Activated CD8-positive, alpha-beta memory T cell treated with anti-CD3 and anti-CD28 coated beads, Interleukin-2, amount 50 U/mL, for 1 hour (primary cell): ENCODE data around the gene MAP4K3.
"Not testable (repeated sequence)": the region's sequence is repeated elsewhere in the genome, so short reads cannot be mapped to it uniquely, and the experiment has no call there.

Experiments
- DNase-seq: peaks from one replicate; pipeline ENCODE4 v3.0.0-alpha.2; 2020; ENCODE audit errors: extremely low read depth

The MAP4K3 gene

DNA sequence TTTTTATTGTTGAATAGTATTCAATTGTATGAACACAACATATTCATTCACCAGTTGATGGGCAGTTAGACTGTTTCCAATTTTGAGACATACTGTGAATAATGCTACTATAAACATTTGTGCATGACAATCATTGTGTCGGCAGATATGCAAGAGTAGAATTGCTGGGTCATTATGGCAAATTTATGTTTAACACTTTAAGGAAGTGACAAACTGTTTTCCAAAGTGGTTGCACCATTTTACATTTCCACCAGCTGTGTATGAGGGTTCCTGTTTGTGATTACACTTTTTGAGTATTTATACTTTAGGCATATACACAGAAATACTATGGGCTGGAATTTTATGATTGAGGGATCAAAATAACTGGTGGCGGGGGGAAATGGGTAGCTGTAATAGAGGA is 61.2 kb downstream of the MAP4K3 start:
- DNase-seq, result no peak

DNA sequence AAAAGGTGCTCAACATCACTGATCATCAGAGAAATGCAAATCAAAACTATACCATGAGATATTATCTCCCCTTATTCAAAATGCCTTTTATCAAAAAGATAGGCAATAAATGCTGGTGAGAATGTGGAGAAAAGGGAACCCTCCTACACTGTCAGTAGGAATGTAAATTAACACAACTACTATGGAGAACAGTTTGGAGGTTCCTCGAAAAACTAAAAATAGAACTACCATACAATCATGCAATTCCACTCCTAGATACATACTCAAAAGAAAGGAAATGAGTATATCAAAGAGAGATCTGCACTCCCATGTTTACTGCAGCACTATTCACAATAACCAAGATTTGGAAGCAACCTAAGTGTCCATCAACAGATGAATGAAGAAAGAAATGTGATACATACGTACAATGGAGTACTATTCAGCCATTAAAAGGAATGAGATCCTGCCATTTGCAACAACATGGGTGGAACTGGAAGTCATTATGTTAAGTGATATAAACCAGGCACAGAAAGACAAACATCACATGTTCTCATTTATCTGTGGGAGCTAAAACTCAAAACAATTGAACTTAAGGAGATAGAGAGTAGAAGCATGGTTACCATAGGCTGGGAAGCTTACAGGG is 63.8 kb downstream of the MAP4K3 start:
- no peak for DNase-seq

DNA sequence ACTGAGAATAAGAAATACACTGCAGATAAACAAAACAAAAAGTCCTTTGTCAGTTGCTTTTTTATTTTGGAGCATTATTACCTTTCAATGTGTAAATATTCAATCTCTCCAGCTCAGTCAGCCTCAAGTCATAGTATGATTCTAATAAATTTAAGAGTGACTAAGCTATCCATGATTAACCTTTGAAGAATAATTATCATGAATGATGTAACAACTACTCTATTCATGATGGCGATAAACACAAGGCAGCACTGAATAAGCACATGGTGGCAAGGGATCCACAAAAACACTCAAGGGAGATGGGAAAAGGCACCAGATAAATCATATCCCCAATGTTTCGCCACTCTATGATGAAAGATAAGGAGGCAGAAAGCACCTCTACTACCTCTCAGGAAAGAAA is 67.0 kb downstream of the MAP4K3 start:
- no peak for DNase-seq

DNA sequence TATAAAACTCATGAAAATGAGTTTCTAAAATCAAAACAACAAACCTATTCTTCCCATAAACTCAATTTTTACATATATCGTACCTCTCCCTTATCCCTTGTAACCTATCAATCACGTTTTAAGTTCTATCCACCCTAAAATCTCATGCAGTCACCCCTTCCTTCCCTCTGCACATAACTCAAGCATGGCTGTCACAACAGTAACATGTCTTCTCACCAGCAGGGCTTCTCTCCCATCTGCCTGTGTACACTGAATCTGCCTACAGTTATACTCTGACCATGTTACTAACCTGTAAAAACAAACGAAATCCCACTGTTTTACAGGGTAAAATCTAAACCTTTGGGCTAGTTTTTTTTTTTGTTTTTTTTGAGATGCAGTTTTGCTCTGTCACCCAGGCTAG is 68.2 kb downstream of the MAP4K3 start:
- no peak for DNase-seq

DNA sequence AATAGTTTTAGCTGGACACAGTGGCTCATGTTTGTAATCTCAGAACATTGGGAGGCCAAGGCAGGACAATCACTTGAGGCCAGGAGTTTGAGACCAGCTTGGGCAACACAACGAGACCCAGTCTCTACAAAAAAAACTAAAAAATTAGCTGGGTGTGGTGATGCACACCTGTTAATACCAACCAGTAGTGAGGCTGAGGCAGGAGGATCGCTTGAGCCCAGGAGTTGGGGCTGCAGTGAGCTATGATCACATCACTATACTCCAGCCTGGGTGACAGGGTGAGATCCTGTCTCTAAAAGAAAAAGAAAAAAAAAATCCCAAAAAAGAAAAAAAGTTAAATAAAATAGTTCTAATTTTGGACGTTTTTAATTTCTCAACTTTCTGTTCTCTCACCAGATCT is 68.7 kb downstream of the MAP4K3 start:
- DNase-seq, result no peak

DNA sequence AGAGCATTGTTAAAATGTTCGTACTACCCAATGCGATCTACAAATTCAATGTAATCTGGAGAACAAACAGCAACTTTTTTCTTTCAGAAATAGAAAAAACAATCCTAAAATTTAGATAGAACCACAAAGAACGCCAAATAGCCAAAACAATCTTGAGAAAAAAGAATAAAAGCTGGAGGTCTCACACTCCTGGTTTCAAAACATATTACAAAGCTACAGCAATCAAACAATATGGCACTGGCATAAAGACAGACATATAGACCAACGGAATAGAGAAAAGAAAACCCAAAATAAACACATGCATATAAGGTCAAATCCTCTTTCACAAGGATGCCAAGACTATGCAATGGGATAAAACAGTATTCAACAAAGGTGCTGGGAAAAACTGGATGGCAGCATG is 74.5 kb downstream of the MAP4K3 start:
- no peak for DNase-seq

DNA sequence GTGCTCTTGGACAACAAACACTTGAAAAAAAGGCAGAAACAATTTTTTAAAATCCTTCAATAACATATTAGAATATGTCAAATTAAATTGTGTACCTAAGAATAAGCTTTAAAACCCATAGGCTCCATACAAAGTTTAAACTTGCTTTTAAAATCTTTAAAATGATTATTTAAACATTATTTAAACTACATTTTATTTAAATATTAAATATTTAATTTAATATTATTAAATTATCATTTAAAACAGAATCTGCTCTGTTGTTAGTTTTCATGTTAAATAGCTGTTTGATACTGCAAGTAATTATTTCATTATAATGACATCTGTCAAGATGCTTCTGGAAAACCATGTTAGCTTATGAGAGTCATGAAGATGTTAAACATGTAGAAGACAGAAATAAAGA is 75.6 kb downstream of the MAP4K3 start:
- no peak for DNase-seq

DNA sequence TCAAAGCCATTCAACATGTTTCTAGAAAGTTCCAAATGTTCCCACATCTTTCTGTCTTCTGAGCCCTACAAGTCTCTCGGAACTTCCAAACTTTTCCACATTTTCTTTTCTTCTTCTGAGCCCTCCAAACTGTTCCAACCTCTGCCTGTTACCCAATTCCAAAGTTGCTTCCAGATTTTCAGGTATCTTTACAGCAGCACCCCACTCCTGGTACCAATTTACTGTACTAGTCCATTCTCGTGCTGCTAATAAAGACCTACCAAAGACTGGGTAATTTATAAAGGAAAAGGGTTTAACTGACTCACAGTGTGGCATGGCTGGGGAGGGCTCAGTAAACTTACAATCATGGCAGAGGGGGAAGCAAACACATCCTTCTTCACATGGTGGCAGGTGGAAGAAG is 76.7 kb downstream of the MAP4K3 start:
- DNase-seq, result not testable (repeated sequence)

DNA sequence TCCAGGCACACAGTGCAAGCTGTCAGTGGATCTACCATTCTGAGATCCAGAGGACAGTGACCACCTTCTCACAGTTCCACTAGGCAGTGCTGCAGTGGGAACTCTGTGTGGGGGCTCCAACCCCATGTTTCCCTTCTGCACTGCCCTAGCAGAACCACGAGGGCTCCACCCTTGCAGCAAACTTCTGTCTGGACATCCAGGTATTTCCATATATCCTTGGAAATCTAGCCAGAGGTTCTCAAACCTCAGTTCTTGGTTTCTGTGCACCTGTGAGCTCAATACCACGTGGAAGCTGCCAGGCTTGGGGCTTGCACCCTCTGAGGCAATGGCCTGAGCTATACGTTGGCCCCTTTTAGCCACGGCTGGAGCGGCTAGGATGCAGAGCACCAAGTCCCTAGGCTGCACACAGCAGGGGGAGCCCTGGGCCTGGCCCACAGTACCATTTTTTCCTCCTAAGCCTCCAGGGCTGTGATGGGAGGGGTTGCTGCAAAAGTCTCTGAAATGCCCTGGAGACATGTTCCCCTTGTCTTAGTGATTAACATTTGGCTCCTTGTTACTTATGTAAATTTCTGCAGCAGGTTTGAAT is 77.5 kb downstream of the MAP4K3 start:
- DNase-seq, result no peak

DNA sequence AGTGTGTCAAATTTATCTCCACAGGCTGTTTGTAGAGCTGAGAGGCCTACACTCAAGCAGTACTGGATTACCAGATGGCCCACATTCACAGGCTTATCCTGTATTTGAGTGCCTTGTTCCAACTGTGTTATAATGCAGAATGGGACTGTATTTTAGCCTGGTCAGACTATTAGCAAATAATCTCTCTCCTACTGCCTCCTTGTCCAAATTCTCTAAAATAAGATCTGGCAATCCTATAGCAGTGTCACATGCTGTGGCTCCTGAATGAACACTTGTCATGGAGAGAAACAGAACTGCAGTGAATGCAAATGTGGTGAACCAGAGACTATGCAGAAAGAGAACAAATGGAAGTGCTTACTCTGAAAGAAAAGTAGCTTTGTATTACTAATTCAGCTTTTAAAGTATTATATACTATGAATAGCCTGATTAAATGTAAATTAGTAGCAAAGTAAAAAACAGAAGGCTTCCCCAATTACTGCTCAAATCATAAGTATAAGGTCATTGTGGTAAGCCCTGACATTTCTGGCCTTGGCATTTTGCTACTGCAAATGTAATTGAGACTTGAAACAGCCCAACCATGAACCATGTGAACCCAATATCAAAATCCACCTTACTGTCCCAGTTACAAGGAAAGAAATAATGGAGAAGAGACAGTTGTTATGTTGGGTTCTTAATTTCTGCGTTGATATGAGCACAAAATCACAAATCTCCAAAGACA is 80.0 kb downstream of the MAP4K3 start:
- no peak for DNase-seq

DNA sequence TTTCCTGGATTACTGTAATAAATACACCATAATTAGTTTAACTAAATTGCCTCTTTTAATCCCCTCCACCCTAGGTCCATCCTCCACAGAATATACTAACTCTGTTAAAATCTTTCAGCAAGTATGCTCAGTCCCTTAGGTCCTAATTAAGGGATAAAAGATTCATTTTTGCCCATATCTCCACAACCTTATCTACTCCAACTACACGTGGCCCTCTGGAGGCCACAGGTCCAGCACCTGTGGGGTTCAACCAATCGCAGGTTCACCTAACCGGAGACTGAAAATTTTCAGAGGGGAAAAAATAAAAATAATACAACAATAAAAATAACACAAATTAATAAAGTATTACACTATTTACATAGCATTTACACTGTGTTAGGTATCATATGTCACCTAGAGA is 86.4 kb downstream of the MAP4K3 start:
- no peak for DNase-seq

DNA sequence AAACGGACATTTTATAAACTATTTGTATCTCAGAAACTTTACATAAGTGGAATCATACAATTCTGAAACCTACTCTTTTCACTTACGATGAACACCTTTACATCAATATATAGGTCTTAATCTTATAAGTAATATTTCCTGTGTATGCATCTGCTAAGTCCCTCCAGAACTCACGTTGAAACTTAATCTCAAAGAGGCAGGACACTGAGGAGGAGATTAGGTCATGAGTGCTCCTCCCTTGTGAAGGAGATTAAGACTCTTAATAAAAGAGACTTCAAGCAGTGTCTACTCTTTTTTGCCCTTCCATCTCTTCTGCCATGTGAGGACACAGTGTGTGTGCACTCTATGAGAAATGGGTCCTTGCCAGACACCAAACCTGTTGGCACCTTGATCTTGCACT is 98.6 kb downstream of the MAP4K3 start:
- DNase-seq, result no peak

DNA sequence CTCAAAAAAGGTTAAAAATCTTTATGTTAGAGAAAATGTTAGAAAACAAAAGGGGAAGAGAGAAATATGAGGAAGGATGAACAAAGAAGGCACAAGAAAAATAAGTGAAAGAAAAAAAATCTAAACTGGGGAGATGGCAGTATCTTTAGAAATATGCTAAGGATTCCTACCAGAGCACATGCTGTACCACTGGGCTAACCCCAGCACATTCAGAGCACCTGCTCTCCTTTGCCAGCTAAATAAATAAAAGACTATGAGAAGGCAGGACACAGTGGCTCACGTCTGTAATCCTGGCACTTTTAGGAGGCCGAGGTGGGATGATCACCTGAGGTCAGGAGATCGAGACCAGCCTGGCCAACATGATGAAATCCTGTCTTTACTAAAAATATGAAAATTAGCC is 101.2 kb downstream of the MAP4K3 start:
- DNase-seq, result no peak

DNA sequence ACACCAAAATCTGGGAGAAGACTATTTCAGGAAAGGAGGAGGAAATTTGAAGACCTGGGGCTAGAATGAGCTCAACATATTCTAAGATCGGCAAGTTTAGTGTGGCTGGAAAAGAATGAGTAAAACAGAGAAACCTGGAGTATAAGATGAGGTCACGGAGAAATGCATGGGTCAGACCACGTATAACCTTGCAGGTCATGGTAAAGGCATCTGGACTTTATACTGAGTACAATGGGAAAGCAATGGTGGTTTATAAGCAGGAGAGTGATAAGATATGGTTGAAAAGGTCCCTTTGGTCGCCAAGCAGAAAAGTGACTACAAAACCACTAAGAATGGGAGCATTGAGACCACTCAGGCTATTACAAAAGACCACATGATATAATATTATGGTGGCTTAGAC is 102.1 kb downstream of the MAP4K3 start:
- no peak for DNase-seq

DNA sequence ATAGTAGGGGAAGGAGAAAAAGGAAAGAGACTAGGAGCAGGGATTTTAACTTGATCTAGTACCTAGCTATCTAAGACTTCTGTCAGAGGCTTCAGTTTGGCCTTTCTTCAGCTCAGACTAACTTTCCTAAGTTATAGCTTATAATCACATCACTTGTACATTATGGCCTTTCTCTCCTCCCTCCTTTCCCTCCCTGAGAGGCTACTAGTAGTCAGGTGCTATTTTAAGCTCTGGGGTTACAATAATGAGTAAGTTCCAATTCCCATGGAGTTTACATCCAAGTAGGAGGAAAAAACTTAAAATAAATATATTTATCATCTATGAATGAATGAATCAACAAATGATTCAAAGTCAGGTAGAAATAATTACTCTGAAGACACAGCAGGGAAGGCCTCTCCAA is 102.6 kb downstream of the MAP4K3 start:
- no peak for DNase-seq

DNA sequence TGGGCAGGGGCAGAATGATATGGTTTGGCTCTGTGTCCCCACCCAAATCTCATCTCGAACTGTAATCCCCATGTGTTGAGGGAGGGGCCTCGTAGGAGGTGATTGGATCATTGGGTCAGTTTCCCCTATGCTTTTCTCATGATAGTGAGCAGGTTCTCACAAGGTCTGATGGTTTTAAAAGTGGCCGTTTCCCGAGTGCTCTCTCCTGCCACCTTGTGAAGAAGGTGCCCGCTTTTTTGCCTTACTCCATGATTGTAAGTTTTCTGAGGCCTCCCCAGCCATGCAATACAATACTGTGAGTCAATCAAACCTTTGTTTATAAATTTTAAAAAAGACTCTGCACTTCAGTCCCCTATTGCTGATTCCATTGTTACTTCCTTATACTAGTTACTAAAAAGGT is 110.4 kb downstream of the MAP4K3 start:
- no peak for DNase-seq

DNA sequence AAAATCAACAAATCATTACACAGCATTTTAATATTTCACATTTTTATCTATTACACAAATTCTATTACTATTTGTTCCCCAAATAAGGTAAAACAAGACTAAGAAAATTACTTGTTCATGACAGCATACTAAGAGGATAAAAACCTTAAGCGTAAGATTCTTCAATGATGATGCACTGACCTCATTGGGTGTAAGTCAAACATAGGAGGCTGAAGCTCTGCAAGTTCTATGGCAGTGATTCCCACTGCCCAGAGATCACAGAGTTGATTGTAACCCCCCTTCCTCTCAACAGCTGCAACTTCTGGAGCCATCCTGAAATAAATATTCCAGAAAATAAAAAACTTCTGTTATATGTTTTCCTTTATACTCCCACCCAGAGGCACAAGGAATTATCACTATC is 111.1 kb downstream of the MAP4K3 start:
- no peak for DNase-seq

DNA sequence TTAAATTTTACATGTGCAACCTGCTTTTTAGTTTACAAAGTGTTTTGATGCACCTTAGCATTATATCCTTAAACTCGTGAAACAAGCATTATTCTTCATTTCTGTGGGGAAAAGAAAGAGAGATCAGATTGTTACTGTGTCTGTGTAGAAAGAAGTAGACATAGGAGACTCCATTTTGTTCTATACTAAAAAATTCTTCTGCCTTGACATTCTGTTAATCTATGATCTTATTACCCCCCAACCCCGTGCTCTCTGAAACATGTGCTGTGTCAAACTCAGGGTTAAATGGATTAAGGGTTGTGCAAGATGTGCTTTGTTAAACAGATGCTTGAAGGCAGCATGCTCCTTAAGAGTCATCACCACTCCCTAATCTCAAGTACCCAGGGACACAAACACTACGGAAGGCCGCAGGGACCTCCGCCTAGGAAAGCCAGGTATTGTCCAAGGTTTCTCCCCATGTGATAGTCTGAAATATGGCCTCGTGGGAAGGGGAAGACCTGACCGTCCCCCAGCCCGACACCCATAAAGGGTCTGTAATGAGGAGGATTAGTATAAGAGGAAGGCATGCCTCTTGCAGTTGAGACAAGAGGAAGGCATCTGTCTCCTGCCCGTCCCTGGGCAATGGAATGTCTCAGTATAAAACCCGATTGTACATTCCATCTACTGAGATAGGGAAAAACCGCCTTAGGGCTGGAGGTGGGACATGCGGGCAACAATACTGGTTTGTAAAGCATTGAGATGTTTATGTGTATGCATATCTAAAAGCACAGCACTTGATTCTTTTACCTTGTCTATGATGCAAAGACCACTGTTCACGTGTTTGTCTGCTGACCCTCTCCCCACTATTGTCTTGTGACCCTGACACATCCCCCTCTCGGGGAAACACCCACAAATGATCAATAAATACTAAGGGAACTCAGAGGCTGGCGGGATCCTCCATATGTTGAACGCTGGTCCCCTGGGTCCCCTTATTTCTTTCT is 115.7 kb downstream of the MAP4K3 start:
- DNase-seq, result not testable (repeated sequence)

DNA sequence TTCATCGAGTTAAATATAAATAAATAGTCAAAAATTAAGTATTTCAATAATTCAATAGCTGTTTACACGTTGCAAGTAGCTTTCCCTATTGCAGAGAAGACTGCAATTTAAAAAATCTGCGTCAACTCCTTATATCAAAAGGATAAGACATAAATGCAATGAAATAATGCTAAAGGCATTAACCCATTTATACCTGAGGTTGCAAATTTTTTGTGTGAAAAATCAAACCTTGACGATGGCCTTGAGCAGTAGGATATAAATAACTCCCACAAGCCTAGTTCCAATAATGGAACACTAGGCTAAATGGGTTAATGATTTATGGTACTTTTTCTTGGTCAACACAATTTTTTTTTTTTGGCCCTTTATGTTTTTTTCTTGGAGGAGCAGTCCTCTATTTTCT is 116.9 kb downstream of the MAP4K3 start:
- DNase-seq, result no peak

DNA sequence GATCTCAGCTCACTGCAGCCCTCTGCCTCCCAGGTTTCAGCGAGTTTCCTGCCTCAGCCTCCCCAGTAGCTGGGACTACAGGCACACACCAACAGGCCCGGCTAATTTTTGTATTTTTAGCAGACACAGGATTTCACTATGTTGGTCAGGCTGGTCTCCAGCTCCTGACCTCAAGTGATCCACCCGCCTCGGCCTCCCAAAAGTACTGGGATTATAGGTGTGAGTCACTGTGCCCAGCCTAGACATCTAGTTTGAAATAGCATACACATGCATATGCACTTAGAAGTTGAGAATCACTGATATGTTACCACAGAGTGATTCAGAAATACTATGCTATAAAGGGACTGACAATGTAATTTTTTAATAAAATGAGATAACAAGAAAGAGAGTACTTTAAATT is 123.5 kb downstream of the MAP4K3 start:
- no peak for DNase-seq

DNA sequence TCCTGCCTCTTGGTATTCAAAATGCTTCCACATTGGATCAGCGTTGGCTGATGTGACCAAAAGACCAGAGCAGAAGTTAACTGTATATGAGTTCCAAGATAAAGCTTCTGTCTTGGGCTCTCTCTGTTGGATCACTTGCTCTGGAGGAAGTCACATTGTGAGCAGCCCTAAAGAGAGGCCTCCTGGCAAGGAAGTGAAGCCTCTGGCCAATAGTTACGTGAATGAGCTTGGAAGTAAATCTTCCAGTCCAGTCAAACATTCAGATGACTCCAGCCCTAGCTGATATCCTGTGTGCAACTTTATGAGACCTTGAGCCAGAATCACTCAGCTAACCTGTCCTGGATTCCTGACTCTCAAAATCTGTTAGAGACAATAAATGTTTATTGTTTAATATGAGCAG is 125.6 kb downstream of the MAP4K3 start:
- DNase-seq, result no peak

DNA sequence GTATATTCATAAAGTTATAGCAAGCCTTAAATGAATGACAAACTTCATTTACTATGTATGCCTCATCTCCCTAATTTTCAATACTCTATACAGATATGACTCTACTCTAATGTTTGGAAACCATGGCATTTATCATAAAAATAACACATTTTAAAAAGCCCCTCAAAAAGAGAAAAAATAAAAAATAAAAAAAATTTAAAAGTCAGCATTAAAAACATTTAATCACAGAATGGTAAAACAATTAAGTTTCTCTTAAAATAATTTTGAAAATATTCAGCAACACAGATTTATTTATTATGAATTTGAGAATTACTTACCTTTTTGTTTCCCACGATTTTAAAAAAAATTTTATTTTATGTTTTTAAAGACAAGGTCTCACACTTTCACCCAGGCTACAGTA is 128.3 kb downstream of the MAP4K3 start:
- no peak for DNase-seq
